ENCODE results near the gene SMARCB1.
A peak's percentile ranks its signal among the peaks of the same experiment; 100 is the strongest.

SMARCB1 gene

DNA sequence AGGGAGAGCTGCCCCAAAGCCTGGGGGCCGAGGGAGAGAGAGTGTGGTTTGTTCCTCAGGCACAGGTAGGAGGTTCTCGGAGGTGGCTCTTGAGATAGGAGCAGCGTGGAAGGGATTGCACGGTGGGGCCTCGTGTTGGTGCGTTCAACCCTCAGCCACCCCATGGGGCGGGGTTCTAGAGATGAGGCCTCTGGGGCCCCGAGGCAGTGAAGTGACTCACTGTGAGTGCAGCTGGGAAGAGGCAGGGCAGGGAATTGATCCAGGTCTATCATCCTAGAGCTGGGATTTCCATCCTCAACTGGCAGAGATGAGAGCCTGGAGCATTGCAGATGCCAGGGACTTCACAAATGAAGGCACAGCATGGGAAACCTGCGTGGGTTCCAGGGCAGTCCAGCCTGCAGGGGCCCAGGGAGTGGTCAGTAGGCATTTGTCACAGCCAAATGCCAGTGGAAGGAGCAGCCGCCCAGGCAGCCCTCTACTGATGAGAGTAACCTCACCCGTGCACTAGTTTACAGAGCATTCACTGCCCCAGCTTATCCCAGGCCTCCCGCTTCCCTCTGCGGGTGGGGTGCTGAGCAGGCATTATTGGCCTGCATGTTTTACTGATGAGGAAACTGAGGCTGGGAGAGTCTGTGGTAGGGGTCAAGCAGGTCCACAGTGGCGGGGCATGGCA is 5.1 kb upstream of the SMARCB1 start:
- TF ChIP-seq, protein P1, sequence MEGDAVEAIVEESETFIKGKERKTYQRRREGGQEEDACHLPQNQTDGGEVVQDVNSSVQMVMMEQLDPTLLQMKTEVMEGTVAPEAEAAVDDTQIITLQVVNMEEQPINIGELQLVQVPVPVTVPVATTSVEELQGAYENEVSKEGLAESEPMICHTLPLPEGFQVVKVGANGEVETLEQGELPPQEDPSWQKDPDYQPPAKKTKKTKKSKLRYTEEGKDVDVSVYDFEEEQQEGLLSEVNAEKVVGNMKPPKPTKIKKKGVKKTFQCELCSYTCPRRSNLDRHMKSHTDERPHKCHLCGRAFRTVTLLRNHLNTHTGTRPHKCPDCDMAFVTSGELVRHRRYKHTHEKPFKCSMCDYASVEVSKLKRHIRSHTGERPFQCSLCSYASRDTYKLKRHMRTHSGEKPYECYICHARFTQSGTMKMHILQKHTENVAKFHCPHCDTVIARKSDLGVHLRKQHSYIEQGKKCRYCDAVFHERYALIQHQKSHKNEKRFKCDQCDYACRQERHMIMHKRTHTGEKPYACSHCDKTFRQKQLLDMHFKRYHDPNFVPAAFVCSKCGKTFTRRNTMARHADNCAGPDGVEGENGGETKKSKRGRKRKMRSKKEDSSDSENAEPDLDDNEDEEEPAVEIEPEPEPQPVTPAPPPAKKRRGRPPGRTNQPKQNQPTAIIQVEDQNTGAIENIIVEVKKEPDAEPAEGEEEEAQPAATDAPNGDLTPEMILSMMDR (conservative IDR thresholded peaks at IDR 0.05): no peak
- no peak overlapping the region for H3K27ac ChIP-seq

DNA sequence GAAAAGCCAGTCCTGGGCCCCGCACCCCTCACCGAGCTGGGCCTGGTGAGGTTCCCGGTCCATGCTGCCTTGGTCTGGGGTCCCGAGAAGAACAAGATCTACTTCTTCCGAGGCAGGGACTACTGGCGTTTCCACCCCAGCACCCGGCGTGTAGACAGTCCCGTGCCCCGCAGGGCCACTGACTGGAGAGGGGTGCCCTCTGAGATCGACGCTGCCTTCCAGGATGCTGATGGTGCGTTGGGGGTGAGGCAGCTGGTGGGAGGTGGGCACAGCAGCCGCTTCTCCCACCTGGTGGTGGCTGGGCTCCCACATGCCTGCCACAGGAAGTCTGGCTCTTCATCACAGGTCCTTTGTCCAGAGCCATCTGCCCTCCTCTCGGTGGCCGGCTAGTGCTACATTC is 4.5 kb upstream of the SMARCB1 start:
- TF ChIP-seq, protein P1 (conservative IDR thresholded peaks at IDR 0.05): no peak
- H3K27ac ChIP-seq: no peak overlapping the region

DNA sequence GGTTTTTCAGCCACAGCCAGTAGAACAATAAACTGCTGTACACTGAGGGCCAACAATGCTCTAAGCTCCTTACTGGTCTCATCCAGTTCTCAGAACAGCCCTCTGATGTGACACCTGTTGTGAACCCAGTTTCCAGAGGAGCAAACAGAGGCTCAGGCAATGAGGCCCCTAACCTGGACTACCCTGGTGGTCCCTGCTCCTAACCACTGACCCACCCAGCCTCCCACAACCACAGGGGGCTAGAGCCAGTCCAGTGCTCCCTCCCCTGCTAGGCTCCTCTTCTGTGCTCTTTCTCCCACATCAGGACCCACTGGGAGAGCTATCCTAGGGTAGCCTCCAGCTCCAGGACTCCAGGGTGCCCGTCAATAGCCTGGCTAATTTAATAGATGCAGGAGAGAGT is 4.1 kb upstream of the SMARCB1 start:
- TF ChIP-seq, protein P1 (conservative IDR thresholded peaks at IDR 0.05): no peak
- H3K27ac ChIP-seq: no peak overlapping the region

DNA sequence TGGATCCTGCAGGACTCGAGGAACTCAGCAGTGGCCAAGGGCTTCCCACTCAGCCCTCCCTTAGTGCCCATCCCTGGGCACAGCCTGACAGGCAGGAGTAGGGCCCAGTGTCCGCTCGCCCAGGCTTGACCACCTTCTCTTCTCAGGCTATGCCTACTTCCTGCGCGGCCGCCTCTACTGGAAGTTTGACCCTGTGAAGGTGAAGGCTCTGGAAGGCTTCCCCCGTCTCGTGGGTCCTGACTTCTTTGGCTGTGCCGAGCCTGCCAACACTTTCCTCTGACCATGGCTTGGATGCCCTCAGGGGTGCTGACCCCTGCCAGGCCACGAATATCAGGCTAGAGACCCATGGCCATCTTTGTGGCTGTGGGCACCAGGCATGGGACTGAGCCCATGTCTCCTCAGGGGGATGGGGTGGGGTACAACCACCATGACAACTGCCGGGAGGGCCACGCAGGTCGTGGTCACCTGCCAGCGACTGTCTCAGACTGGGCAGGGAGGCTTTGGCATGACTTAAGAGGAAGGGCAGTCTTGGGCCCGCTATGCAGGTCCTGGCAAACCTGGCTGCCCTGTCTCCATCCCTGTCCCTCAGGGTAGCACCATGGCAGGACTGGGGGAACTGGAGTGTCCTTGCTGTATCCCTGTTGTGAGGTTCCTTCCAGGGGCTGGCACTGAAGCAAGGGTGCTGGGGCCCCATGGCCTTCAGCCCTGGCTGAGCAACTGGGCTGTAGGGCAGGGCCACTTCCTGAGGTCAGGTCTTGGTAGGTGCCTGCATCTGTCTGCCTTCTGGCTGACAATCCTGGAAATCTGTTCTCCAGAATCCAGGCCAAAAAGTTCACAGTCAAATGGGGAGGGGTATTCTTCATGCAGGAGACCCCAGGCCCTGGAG is 3.3 kb upstream of the SMARCB1 start:
- TF ChIP-seq, protein P1 (conservative IDR thresholded peaks at IDR 0.05): no peak
- H3K27ac ChIP-seq: no peak overlapping the region

DNA sequence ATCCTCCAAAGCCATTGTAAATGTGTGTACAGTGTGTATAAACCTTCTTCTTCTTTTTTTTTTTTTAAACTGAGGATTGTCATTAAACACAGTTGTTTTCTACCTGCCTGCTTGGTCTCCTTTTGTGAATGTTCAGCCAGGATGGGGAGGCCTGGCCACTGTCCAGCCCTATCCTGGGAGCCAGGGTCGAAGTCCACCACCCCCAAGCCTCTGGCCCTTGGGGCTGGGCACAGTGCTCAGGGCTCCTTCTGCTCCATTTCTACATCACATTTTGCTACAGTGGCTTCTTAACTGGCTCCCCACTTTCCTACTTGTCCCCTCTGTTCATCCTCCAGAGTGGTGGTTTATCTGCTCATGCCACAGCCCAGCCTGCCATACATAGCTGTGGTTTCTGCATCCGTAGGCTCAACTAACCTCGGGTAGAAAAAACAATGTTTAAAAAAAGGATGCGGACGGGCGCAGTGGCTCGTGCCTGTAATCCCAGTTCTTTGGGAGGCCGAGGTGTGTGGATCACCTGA is 2.5 kb upstream of the SMARCB1 start:
- TF ChIP-seq, protein P1 (conservative IDR thresholded peaks at IDR 0.05): no peak
- no peak overlapping the region for H3K27ac ChIP-seq

DNA sequence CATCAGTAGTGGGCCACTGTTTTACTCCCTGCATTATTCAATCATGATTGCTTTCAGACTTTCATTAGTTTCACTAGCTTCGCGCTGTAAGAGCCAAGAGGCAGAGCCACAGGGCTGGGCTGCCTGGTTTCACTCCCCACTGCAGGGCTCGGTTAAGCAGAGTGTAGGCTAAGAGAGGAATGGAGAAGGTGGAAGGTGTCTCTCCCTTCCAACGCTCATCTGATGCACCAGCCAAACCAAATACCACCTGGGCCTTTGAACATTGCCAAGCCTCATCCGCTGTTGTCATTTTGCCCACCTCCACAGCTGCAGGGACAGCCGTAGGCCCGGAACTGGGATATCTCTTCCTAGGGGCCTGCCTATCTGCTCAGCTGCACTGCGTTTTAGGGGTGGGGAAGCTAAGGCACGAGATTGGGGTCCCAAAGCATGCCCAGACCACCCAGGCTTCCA is 480 bp upstream of the SMARCB1 start:
- peak overlapping the region; percentile 99 for H3K27ac ChIP-seq
- TF ChIP-seq, protein P1 (conservative IDR thresholded peaks at IDR 0.05): no peak

DNA sequence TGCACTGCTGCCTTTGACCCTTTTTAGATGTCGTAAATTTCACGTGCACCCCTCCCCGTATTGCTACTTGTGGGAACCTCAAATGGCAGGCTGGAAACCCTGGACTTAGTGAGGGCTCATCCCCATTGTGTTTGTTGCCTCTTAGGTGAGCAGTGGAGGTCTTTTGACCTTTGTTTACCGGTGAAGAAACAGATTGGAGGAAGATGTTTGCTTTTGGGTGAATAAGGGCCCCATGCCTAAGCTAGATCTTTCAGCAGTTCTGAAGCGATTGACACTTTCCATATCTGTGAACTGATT is 782 bp downstream of the SMARCB1 start:
- peak overlapping the region; percentile 99 for H3K27ac ChIP-seq
- TF ChIP-seq, protein P1 (conservative IDR thresholded peaks at IDR 0.05): no peak

All from VCaP (cell line).